Measurements from ENCODE around the gene UTP14C. TPM values are rescaled to one million over a fixed set of nuclear protein-coding genes. Genes with fewer than 3 reads are reported as not detected.

The UTP14C gene
- total RNA-seq, 1 donor from 2014 or later, result 22.3 TPM

DNA sequence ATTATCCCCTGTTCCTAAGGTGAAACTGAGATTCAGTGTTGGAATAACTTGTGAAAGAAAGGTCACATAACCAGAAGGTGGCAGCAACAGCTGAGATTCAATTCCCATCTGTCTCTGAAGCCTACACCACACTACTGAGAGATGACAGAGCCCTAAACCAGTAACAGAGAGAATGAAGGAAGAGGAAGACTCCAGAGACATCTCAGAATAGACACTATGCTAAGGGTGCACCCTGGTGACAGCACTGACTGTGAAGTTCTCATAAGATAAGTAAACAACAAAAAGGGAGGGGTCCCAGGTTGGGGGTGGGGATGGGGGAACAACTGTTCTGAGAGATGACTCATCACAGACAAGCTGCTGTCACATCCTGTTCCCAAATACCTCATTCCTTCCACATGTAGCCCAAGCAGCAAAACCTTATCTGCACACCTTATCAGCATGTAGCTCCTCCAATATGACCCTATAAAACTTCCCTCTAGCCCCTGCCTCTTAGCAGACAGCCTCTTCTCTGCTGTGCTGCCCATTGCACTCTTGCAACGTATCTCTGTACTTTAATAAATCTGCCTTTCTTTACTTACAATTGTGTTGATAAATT, 46.5 kb downstream of the UTP14C start:
- Mint-ChIP-seq H3K9me3 (ENCODE audit: low read depth) (peaks cover 42% of the 10 kb centered on the region), H3K27ac (ENCODE audit: unreplicated experiment) (no peak overlapping the region), H3K36me3 (ENCODE audit: low read depth) (peaks cover 16% of the 10 kb centered on the region), H3K27me3 (ENCODE audit: low read depth) (no peaks in the 10 kb centered on the region), H3K4me1 (ENCODE audit: low read depth) (peaks cover 8% of the 10 kb centered on the region), H3K4me3 (ENCODE audit: unreplicated experiment) (no peak overlapping the region)
- TF ChIP-seq, protein P1, sequence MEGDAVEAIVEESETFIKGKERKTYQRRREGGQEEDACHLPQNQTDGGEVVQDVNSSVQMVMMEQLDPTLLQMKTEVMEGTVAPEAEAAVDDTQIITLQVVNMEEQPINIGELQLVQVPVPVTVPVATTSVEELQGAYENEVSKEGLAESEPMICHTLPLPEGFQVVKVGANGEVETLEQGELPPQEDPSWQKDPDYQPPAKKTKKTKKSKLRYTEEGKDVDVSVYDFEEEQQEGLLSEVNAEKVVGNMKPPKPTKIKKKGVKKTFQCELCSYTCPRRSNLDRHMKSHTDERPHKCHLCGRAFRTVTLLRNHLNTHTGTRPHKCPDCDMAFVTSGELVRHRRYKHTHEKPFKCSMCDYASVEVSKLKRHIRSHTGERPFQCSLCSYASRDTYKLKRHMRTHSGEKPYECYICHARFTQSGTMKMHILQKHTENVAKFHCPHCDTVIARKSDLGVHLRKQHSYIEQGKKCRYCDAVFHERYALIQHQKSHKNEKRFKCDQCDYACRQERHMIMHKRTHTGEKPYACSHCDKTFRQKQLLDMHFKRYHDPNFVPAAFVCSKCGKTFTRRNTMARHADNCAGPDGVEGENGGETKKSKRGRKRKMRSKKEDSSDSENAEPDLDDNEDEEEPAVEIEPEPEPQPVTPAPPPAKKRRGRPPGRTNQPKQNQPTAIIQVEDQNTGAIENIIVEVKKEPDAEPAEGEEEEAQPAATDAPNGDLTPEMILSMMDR (IDR thresholded peaks at IDR 0.05), result peak; percentile 65
- DNase-seq (ENCODE audit: low spot score), result no peak

Other genes with a start within 250 kb of the UTP14C start
- gene DHRS12, start 220.5 kb upstream of the UTP14C start, total RNA-seq, result 7.6 to 10.6 TPM (median 7.9 TPM) in 3 replicates
- 0.10 to 0.12 TPM in 2 of 3 replicates, not detected in the other for gene TMEM272, start 179.5 kb upstream of the UTP14C start, total RNA-seq
- gene CCDC70, start 162.7 kb upstream of the UTP14C start, total RNA-seq, result not detected in 3 replicates
- gene ATP7B, start 13.2 kb upstream of the UTP14C start, total RNA-seq, result 11.9 to 16.8 TPM (median 16.6 TPM) in 3 replicates
- 49.2 to 56.9 TPM (median 49.8 TPM) in 3 replicates for gene ALG11, start 12.3 kb upstream of the UTP14C start, total RNA-seq
- 0.15 to 0.68 TPM (median 0.40 TPM) in 3 replicates for gene NEK5, start 104.4 kb downstream of the UTP14C start, total RNA-seq
- gene NEK3, start 134.9 kb downstream of the UTP14C start, total RNA-seq, result 14.6 to 14.8 TPM (median 14.8 TPM) in 3 replicates

Data from chondrocyte (in vitro differentiated cells).